Keratinocyte (primary cell): ENCODE measurements around the gene EIF4E1B. TPM values are rescaled to one million over a fixed set of nuclear protein-coding genes. Genes with fewer than 3 reads are reported as not detected.

Source experiments
- DNase-seq: peaks from one replicate; pipeline ENCODE4 v3.0.0-alpha.2; 2011; ENCODE audit warnings: low read depth, missing footprints, low spot score
- FAIRE-seq: peaks from 2 replicates; lab custom pipeline; 2011; peaks lifted over from hg19 to GRCh38; lab: Jason Lieb, UNC
- H2AFZ ChIP-seq: 2 replicates; pipeline ENCODE4 v1.6.0; 2012; ENCODE audit warnings: low read length, control low read depth, inconsistent platforms; ENCODE audit not compliant: control insufficient read depth
- H3K27ac ChIP-seq: 2 replicates; pipeline ENCODE4 v1.5.1; 2011; ENCODE audit warnings: low read length; ENCODE audit not compliant: control insufficient read depth, insufficient read depth
- H3K27me3 ChIP-seq: 3 replicates; pipeline ENCODE4 v1.6.0; 2011; ENCODE audit warnings: low read length; ENCODE audit not compliant: control insufficient read depth, insufficient read depth; ENCODE audit errors: extremely low read depth
- H3K36me3 ChIP-seq, 2 experiments: 2 replicates in 1 of 2; 3 replicates in 1 of 2; pipeline ENCODE4 v1.5.1; 2011; ENCODE audit warnings: low read length in 2 of 2, mild to moderate bottlenecking in 1 of 2; ENCODE audit not compliant: control insufficient read depth in 2 of 2, insufficient read depth in 2 of 2; ENCODE audit errors: extremely low read depth in 1 of 2
- H3K4me1 ChIP-seq: 3 replicates; pipeline ENCODE4 v1.5.1; 2011; ENCODE audit warnings: low read length; ENCODE audit not compliant: control insufficient read depth, insufficient read depth; ENCODE audit errors: extremely low read depth
- H3K4me2 ChIP-seq: 3 replicates; pipeline ENCODE4 v1.6.0; 2011; ENCODE audit warnings: low read depth, low read length; ENCODE audit not compliant: control insufficient read depth, insufficient read depth; ENCODE audit errors: extremely low read depth
- H3K4me3 ChIP-seq, 3 experiments: fragments of 200-600 bp in 1 of 3; sonication (generic) in 1 of 3; 2 replicates in 2 of 3; 3 replicates in 1 of 3; pipeline ENCODE4 v1.5.1; 2011 to 2016; ENCODE audit warnings: low read length in 3 of 3, mild to moderate bottlenecking in 3 of 3, control low read depth in 2 of 3, inconsistent platforms in 1 of 3, low read depth in 1 of 3, mixed read lengths in 1 of 3, mixed run types in 1 of 3, moderate library complexity in 1 of 3; ENCODE audit not compliant: control insufficient read depth in 2 of 3, insufficient read depth in 2 of 3; ENCODE audit errors: extremely low read depth in 1 of 3
- H3K79me2 ChIP-seq: 2 replicates; pipeline ENCODE4 v1.6.0; 2012; ENCODE audit warnings: low read length; ENCODE audit not compliant: control insufficient read depth, insufficient read depth
- H3K9ac ChIP-seq: 3 replicates; pipeline ENCODE4 v1.6.0; 2011; ENCODE audit warnings: low read length; ENCODE audit not compliant: control insufficient read depth, insufficient read depth; ENCODE audit errors: extremely low read depth
- H3K9me1 ChIP-seq: 3 replicates; pipeline ENCODE4 v1.6.0; 2011; ENCODE audit warnings: low read length; ENCODE audit not compliant: control insufficient read depth, insufficient read depth; ENCODE audit errors: extremely low read depth
- H3K9me3 ChIP-seq: 2 replicates; pipeline ENCODE4 v1.5.1; 2012; ENCODE audit warnings: low read depth, low read length; ENCODE audit not compliant: control insufficient read depth
- H4K20me1 ChIP-seq: 3 replicates; pipeline ENCODE4 v1.6.0; 2011; ENCODE audit warnings: low read length; ENCODE audit not compliant: control insufficient read depth, insufficient read depth; ENCODE audit errors: extremely low read depth
- EZH2 ChIP-seq: IDR thresholded peaks from one replicate; pipeline ENCODE4 v1.6.1; 2012; ENCODE audit warnings: inconsistent platforms, mild to moderate bottlenecking, low read length, moderate library complexity
- dilution Hi-C: fragments of 300-500 bp; cut with MboI; formaldehyde crosslinking; loops from one replicate; pipeline ENCODE4 v1.7.0; 2020; ENCODE audit warnings: low sequenced_read_pairs; ENCODE audit not compliant: extremely low pct_ligation_motif_present
- polyA plus RNA-seq, 5 experiments: library from polyadenylated mRNA; depleted of rRNA in 3 of 5; stranded (reverse) in 3 of 5; stranded (forward) in 1 of 5; unstranded in 1 of 5; fragments of >200 nt; gene quantifications; 1 replicate in 1 of 5; 2 replicates in 3 of 5; 3 replicates in 1 of 5; pipeline versions ENCODE4 v1.2.1 to v1.2.3, GENCODE V29; 2011 to 2012; ENCODE audit warnings: missing spikeins in 2 of 5, low read depth in 1 of 5, low replicate concordance in 1 of 5
- TF ChIP-seq, protein P1 (sequence below), 3 experiments: IDR thresholded peaks in 1 of 3; conservative IDR thresholded peaks in 1 of 3; optimal IDR thresholded peaks in 1 of 3; 2 replicates in 2 of 3; 3 replicates in 1 of 3; pipeline versions ENCODE3 to v1.5.1; 2011; ENCODE audit warnings: low read length in 3 of 3, mild to moderate bottlenecking in 3 of 3, moderate library complexity in 2 of 3, control low read depth in 1 of 3, inconsistent platforms in 1 of 3; ENCODE audit not compliant: insufficient read depth in 2 of 3; ENCODE audit errors: extremely low read depth in 1 of 3

Gene EIF4E1B
- polyA plus RNA-seq, 1 donor (not counting 4 experiments of a cell fraction or from before 2014, with no cell fraction given), result not detected

DNA sequence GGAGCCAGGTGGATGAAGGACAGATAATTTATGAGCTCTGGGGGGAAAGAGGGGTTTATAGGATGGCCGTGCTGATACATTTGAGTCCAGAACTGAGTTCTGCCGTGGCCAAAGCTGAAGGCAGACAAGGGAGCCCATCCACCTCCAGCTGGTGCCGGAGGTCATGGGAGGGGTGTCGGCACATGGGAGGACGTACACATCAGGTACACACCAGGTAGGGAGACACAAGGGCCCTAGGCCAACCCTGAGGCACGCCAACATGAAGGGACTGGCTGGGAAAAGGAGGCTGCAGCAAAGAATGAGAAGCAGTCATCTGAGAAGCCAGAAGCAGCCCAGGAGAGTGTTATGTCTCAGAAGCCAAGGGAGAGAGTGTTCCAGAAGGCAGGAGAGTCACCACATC is 18.5 kb upstream of the EIF4E1B start:
- H3K9me1 ChIP-seq, result peaks cover 2% of the 10 kb centered on the region
- peaks cover 3% of the 10 kb centered on the region for H3K27me3 ChIP-seq
- no peak for FAIRE-seq

DNA sequence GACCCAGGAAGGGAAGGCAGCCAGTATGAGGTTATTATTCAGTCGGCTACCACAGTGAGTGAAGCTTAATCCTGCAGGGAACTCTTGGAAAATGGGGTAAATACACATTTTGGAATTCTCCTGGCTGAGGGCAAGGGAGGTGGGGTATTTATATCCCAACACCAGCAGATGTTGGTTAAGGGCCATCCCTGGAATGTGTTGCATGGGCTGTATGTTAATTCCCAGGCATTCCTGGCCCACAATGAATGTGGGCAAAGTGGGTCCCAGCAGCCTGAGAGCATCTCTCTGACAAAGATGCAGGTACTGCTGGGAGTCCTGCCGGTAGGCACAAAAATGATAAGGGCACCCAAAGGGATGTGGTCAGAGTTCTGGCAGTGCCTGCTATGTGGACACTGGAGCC is 17.6 kb upstream of the EIF4E1B start:
- Histone ChIP-seq H4K20me1 (no peaks in the 10 kb centered on the region), H3K27me3 (peaks cover 4% of the 10 kb centered on the region), H3K4me2 (no peak overlapping the region), H2AFZ (no peak overlapping the region), H3K36me3 (no peaks in the 10 kb centered on the region), H3K4me3 (no peak overlapping the region), H3K9me3 (no peaks in the 10 kb centered on the region), H3K27ac (no peak overlapping the region), H3K9ac (no peak overlapping the region), H3K9me1 (peaks cover 2% of the 10 kb centered on the region), H3K79me2 (no peaks in the 10 kb centered on the region), H3K4me1 (peaks cover 39% of the 10 kb centered on the region)
- no peak for TF ChIP-seq EZH2
- TF ChIP-seq, protein P1, sequence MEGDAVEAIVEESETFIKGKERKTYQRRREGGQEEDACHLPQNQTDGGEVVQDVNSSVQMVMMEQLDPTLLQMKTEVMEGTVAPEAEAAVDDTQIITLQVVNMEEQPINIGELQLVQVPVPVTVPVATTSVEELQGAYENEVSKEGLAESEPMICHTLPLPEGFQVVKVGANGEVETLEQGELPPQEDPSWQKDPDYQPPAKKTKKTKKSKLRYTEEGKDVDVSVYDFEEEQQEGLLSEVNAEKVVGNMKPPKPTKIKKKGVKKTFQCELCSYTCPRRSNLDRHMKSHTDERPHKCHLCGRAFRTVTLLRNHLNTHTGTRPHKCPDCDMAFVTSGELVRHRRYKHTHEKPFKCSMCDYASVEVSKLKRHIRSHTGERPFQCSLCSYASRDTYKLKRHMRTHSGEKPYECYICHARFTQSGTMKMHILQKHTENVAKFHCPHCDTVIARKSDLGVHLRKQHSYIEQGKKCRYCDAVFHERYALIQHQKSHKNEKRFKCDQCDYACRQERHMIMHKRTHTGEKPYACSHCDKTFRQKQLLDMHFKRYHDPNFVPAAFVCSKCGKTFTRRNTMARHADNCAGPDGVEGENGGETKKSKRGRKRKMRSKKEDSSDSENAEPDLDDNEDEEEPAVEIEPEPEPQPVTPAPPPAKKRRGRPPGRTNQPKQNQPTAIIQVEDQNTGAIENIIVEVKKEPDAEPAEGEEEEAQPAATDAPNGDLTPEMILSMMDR (optimal IDR thresholded peaks at IDR 0.05 in 1 of 3, IDR thresholded peaks at IDR 0.05 in 1 of 3, conservative IDR thresholded peaks at IDR 0.05 in 1 of 3; ENCODE audit: extremely low read depth in 1 of 3, insufficient read depth in 2 of 3, low read length in 3 of 3), result no peak
- dilution Hi-C loops, result no loop called here
- FAIRE-seq (no peak), DNase-seq (no peak)

More for the DNA sequence above, 18.5 kb upstream of the EIF4E1B start:
- Histone ChIP-seq H3K9me3 (no peaks in the 10 kb centered on the region), H3K4me1 (peaks cover 39% of the 10 kb centered on the region), H2AFZ (no peak overlapping the region), H3K27ac (no peak overlapping the region), H3K9ac (no peak overlapping the region), H3K4me3 (no peak overlapping the region), H4K20me1 (no peaks in the 10 kb centered on the region), H3K4me2 (no peak overlapping the region), H3K36me3 (no peaks in the 10 kb centered on the region), H3K79me2 (no peaks in the 10 kb centered on the region)
- dilution Hi-C loops, result no loop called here
- TF ChIP-seq EZH2, result no peak
- TF ChIP-seq, protein P1 (optimal IDR thresholded peaks at IDR 0.05 in 1 of 3, IDR thresholded peaks at IDR 0.05 in 1 of 3, conservative IDR thresholded peaks at IDR 0.05 in 1 of 3; ENCODE audit: extremely low read depth in 1 of 3, insufficient read depth in 2 of 3, low read length in 3 of 3), result no peak
- DNase-seq, result no peak
